ENCODE measurements around the gene MPDU1.

DNA sequence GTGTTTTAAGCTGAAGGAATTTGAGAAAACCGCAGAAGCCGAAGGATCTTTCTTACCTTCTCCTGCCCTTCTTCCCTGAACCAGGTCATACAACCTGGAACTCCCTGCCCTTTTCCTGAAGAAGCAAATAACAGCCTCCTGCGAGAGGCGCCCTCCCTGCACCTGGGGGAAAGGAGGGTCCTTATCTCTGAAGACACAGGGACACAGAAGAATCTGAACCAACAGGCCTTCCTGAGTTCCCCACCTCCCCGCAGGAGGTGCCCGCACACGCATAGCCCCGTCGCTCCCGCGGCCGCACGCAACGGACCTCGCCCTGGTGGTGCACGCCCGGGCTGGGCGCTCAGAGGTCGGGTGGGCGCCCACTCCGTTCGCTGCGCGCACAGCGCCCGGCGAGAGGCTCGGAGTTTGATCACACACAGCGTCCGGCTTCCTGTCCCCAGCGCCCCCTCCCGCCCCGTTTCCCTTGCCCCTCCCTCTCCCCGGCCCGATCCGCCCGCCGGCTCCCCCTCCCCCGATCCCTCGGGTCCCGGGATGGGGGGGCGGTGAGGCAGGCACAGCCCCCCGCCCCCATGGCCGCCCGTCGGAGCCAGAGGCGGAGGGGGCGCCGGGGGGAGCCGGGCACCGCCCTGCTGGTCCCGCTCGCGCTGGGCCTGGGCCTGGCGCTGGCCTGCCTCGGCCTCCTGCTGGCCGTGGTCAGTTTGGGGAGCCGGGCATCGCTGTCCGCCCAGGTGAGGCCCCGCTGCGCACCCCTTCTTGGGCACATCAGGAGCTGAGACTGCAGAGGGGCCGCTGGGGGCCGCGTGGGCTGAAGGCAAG lies 34.9 kb upstream of the MPDU1 start, which contains the start of gene TNFSF12:
- TF ChIP-seq, protein P1, sequence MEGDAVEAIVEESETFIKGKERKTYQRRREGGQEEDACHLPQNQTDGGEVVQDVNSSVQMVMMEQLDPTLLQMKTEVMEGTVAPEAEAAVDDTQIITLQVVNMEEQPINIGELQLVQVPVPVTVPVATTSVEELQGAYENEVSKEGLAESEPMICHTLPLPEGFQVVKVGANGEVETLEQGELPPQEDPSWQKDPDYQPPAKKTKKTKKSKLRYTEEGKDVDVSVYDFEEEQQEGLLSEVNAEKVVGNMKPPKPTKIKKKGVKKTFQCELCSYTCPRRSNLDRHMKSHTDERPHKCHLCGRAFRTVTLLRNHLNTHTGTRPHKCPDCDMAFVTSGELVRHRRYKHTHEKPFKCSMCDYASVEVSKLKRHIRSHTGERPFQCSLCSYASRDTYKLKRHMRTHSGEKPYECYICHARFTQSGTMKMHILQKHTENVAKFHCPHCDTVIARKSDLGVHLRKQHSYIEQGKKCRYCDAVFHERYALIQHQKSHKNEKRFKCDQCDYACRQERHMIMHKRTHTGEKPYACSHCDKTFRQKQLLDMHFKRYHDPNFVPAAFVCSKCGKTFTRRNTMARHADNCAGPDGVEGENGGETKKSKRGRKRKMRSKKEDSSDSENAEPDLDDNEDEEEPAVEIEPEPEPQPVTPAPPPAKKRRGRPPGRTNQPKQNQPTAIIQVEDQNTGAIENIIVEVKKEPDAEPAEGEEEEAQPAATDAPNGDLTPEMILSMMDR (IDR thresholded peaks at IDR 0.05; ENCODE audit: insufficient read depth, low read length, poor library complexity, severe bottlenecking): no peak
- no peak for TF ChIP-seq EZH2phosphoT487 (conservative IDR thresholded peaks at IDR 0.05; ENCODE audit: low read length)

Data from SU-DHL-6 (cell line).